ENCODE measurements around the gene QTRT2.

GRCh38 chr3:114110439-114110838 lies 53.9 kb downstream of the QTRT2 start:
- no peak for TF ChIP-seq CTCF (IDR thresholded peaks at IDR 0.05 in 2 of 3, conservative IDR thresholded peaks at IDR 0.05 in 1 of 3; ENCODE audit: control insufficient read depth in 2 of 3, extremely low read depth in 1 of 3, insufficient read depth in 1 of 3, low read depth in 3 of 3, low read length in 3 of 3)
- TF ChIP-seq ZSCAN29 (IDR thresholded peaks at IDR 0.05), result no peak
- TF ChIP-seq ZNF207 (IDR thresholded peaks at IDR 0.05; ENCODE audit: borderline replicate concordance), result no peak
- no peak for TF ChIP-seq POLR2AphosphoS2 (IDR thresholded peaks at IDR 0.05; ENCODE audit: low read depth, low read length)
- no peak for TF ChIP-seq MAX (IDR thresholded peaks at IDR 0.05; ENCODE audit: low read depth, low read length)
- no peak for TF ChIP-seq FOXM1 (IDR thresholded peaks at IDR 0.05; ENCODE audit: low read depth, low read length)
- no peak for TF ChIP-seq POLR2A (IDR thresholded peaks at IDR 0.05; ENCODE audit: low read depth, low read length)
- no peak for TF ChIP-seq ZBTB11 (CRISPR knock-in tag; IDR thresholded peaks at IDR 0.05)
- no peak for TF ChIP-seq MXI1 (IDR thresholded peaks at IDR 0.05; ENCODE audit: low read depth, low read length)
- TF ChIP-seq HDAC2 (IDR thresholded peaks at IDR 0.05), result no peak
- no peak for TF ChIP-seq E2F4 (IDR thresholded peaks at IDR 0.05; ENCODE audit: low read depth, low read length)
- TF ChIP-seq RCOR1 (conservative IDR thresholded peaks at IDR 0.05; ENCODE audit: low read depth, low read length), result no peak
- TF ChIP-seq TCF7 (IDR thresholded peaks at IDR 0.05; ENCODE audit: borderline replicate concordance), result no peak

Data from GM12878 (cell line).